Liver (tissue), 9 donors: Measurements from ENCODE around the gene PTPRN2. TPM values are rescaled to one million over a fixed set of nuclear protein-coding genes. Genes with fewer than 3 reads are reported as not detected.

ENCODE experiments used
- DNase-seq: peaks from one replicate; pipeline ENCODE4 v3.0.0-alpha.2; 2017; ENCODE audit warnings: low spot score
- H3K27ac ChIP-seq, 2 donors: one replicate each; pipeline ENCODE4 v1.7.0; 2013; ENCODE audit warnings: inconsistent platforms in 2 of 2, low read length in 2 of 2, control low read depth in 1 of 2, low read depth in 1 of 2, mild to moderate bottlenecking in 1 of 2
- H3K27me3 ChIP-seq, 4 donors: one replicate each; pipeline versions ENCODE4 v1.6.1 to v1.7.0; 2013; ENCODE audit warnings: low read length in 3 of 4, inconsistent platforms in 1 of 4, mild to moderate bottlenecking in 1 of 4, moderate library complexity in 1 of 4; ENCODE audit not compliant: control insufficient read depth in 4 of 4, insufficient read depth in 4 of 4
- H3K36me3 ChIP-seq, 4 donors: one replicate each; pipeline versions ENCODE4 v1.6.1 to v1.7.0; 2013; ENCODE audit warnings: low read length in 3 of 4, mild to moderate bottlenecking in 3 of 4, low read depth in 1 of 4, moderate library complexity in 1 of 4; ENCODE audit not compliant: control insufficient read depth in 4 of 4, insufficient read depth in 3 of 4
- H3K4me1 ChIP-seq, 4 donors: one replicate each; pipeline versions ENCODE4 v1.6.1 to v1.7.0; 2013; ENCODE audit warnings: low read length in 3 of 4, mild to moderate bottlenecking in 3 of 4, moderate library complexity in 1 of 4; ENCODE audit not compliant: control insufficient read depth in 4 of 4, insufficient read depth in 4 of 4
- H3K4me3 ChIP-seq, 3 donors: one replicate each; pipeline versions ENCODE4 v1.6.1 to v1.7.0; 2013; ENCODE audit warnings: low read length in 3 of 3, control low read depth in 1 of 3, low read depth in 1 of 3, mild to moderate bottlenecking in 1 of 3
- H3K9ac ChIP-seq, 2 donors: one replicate each; pipeline ENCODE4 v1.7.0; 2013; ENCODE audit warnings: low read length in 2 of 2, mild to moderate bottlenecking in 2 of 2, moderate library complexity in 2 of 2, control low read depth in 1 of 2, low read depth in 1 of 2
- H3K9me3 ChIP-seq, 4 donors: one replicate each; pipeline versions ENCODE4 v1.6.1 to v1.7.0; 2013; ENCODE audit warnings: low read length in 3 of 4; ENCODE audit not compliant: control insufficient read depth in 4 of 4
- ATF3 ChIP-seq: IDR thresholded peaks from 2 replicates; pipeline ENCODE4 v1.6.1; 2016; ENCODE audit warnings: antibody characterized with exemption
- CTCF ChIP-seq: fragments of 150-350 bp; IDR thresholded peaks from 2 replicates; pipeline ENCODE4 v1.5.1; 2017; ENCODE audit warnings: improper control_type of control experiment, low read depth, low read length; ENCODE audit not compliant: missing input control
- EGR1 ChIP-seq, 2 donors: IDR thresholded peaks; 2 replicates each; pipeline ENCODE4 v1.6.1; 2016 to 2018; ENCODE audit warnings: antibody characterized with exemption in 2 of 2, low read depth in 2 of 2
- GABPA ChIP-seq, 2 donors: IDR thresholded peaks in 1 of 2; conservative IDR thresholded peaks in 1 of 2; 2 replicates each; pipeline ENCODE4 v1.6.1; 2016; ENCODE audit warnings: antibody characterized with exemption in 2 of 2, mild to moderate bottlenecking in 1 of 2, moderate library complexity in 1 of 2
- HNF4A ChIP-seq, 2 donors: conservative IDR thresholded peaks; 2 replicates each; pipeline ENCODE4 v1.6.1; 2016; ENCODE audit warnings: antibody characterized with exemption in 2 of 2, mild to moderate bottlenecking in 2 of 2
- NR2F2 ChIP-seq: IDR thresholded peaks from 2 replicates; pipeline ENCODE4 v1.6.1; 2016; ENCODE audit warnings: antibody characterized with exemption
- RAD21 ChIP-seq, 2 donors: IDR thresholded peaks; 2 replicates each; pipeline ENCODE4 v1.6.1; 2016; ENCODE audit warnings: antibody characterized with exemption in 2 of 2, mild to moderate bottlenecking in 2 of 2
- REST ChIP-seq: IDR thresholded peaks from 2 replicates; pipeline ENCODE4 v1.6.1; 2016; ENCODE audit warnings: antibody characterized with exemption, mild to moderate bottlenecking
- RXRA ChIP-seq, 2 donors: IDR thresholded peaks; 2 replicates each; pipeline ENCODE4 v1.6.1; 2017 to 2018; ENCODE audit warnings: antibody characterized with exemption in 2 of 2, mild to moderate bottlenecking in 1 of 2
- YY1 ChIP-seq: IDR thresholded peaks from 2 replicates; pipeline ENCODE4 v1.6.1; 2016; ENCODE audit warnings: antibody characterized with exemption, mild to moderate bottlenecking
- WGBS: extraction: QIAGEN DNeasy Blood & Tissue Kit; methylation state at CpG from one replicate; pipeline ENCODE4 v1.1.7; 2013; 5-methylcytosine and 5-hydroxymethylcytosine counted together
- polyA plus RNA-seq, 2 donors: library from polyadenylated mRNA; stranded (reverse) in 1 of 2; unstranded in 1 of 2; fragments of 200-250 nt in 1 of 2; fragments of >200 nt in 1 of 2; fragmentation: Nextera tagmentation in 1 of 2; extraction: Ambion mirVana in 1 of 2; gene quantifications; one replicate each; pipeline versions ENCODE4 v1.2.1 to v1.2.3, GENCODE V29; 2013 to 2015
- total RNA-seq, 2 donors: library from RNA; depleted of rRNA; stranded (reverse); fragments of >200 nt; gene quantifications; one replicate each; pipeline ENCODE4 v1.2.3, GENCODE V29; 2014
- donor health status: healthy.
- donor health status: healthy.
- donor health status: healthy.
- donor health status: healthy.
- donor health status: healthy.

PTPRN2 gene
- total and polyA plus RNA-seq, 4 donors, result 0.75 to 1.9 (median 1.1) TPM

- Histone ChIP-seq H3K4me3 (no peak overlapping the region), H3K4me1 (peaks cover 0 to 4% (median 1%) of the 10 kb centered on the region in 4 donors), H3K9ac (no peak overlapping the region), H3K9me3 (peaks cover 0 to 3% (median 0%) of the 10 kb centered on the region in 4 donors), H3K36me3 (no peaks in the 10 kb centered on the region), H3K27me3 (no peaks in the 10 kb centered on the region), H3K27ac (no peak overlapping the region)
- WGBS, result 88% methylated on average over 33 of the region's 33 CpGs
- TF ChIP-seq GABPA (IDR thresholded peaks at IDR 0.05 in 1 of 2, conservative IDR thresholded peaks at IDR 0.05 in 1 of 2), result no peak
- TF ChIP-seq ATF3, result no peak
- TF ChIP-seq NR2F2, result no peak
- TF ChIP-seq RXRA (IDR thresholded peaks at IDR 0.05), result no peak
- TF ChIP-seq EGR1 (IDR thresholded peaks at IDR 0.05; ENCODE audit: low read depth in 2 of 2), result no peak
- DNase-seq, result no peak
These were observed 975.5 kb downstream of the PTPRN2 start for GRCh38 chr7:157612009-157612663.

- DNase-seq, result no peak
- H3K9me3 ChIP-seq, result peaks cover 0 to 3% (median 0%) of the 10 kb centered on the region in 4 donors
- WGBS, result 94% methylated on average over 18 of the region's 18 CpGs
- no peaks in the 10 kb centered on the region for H3K36me3 ChIP-seq
- no peak overlapping the region for H3K27ac ChIP-seq
- H3K27me3 ChIP-seq, result no peaks in the 10 kb centered on the region
- H3K4me3 ChIP-seq, result no peak overlapping the region
- TF ChIP-seq YY1 (no peak), HNF4A (conservative IDR thresholded peaks at IDR 0.05) (no peak)
- no peak overlapping the region for H3K9ac ChIP-seq
- peaks cover 0 to 4% (median 1%) of the 10 kb centered on the region in 4 donors for H3K4me1 ChIP-seq
These were observed 976.3 kb downstream of the PTPRN2 start for GRCh38 chr7:157611341-157611740.

- H3K9ac ChIP-seq, result no peak overlapping the region
- H3K27me3 ChIP-seq, result peaks cover 0 to 2% (median 0%) of the 10 kb centered on the region in 4 donors
- H3K36me3 ChIP-seq, result no peaks in the 10 kb centered on the region
- H3K4me3 ChIP-seq, result no peak overlapping the region
- peaks cover 0 to 4% (median 1%) of the 10 kb centered on the region in 4 donors for H3K4me1 ChIP-seq
- H3K27ac ChIP-seq, result no peak overlapping the region
- no peak for DNase-seq
- H3K9me3 ChIP-seq, result peaks cover 0 to 3% (median 0%) of the 10 kb centered on the region in 4 donors
- TF ChIP-seq RAD21 (IDR thresholded peaks at IDR 0.05) (no peak), RXRA (IDR thresholded peaks at IDR 0.05) (no peak), CTCF (no peak), REST (no peak), YY1 (no peak)
- 91% methylated on average over 17 of the region's 17 CpGs for WGBS
These were observed 976.8 kb downstream of the PTPRN2 start for GRCh38 chr7:157610671-157611295.
